Suprapubic skin (tissue), 4 donors: ENCODE data around the gene IFT81. TPM values are rescaled to one million over a fixed set of nuclear protein-coding genes. Genes with fewer than 3 reads are reported as not detected.

Source experiments
- DNase-seq, 2 donors: peaks; one replicate each; pipeline ENCODE4 v3.0.0-alpha.2; 2019; ENCODE audit warnings: low spot score in 2 of 2
- H3K27ac ChIP-seq: fragments of 200-600 bp; sonication (generic); one replicate; pipeline ENCODE4 v1.5.1; 2019
- H3K27me3 ChIP-seq: fragments of 200-600 bp; sonication (generic); one replicate; pipeline ENCODE4 v1.5.1; 2019
- H3K36me3 ChIP-seq: fragments of 200-600 bp; sonication (generic); one replicate; pipeline ENCODE4 v1.5.1; 2019
- H3K4me1 ChIP-seq: fragments of 200-600 bp; sonication (generic); one replicate; pipeline ENCODE4 v1.5.1; 2019
- H3K4me3 ChIP-seq: fragments of 200-600 bp; sonication (generic); one replicate; pipeline ENCODE4 v1.5.1; 2019; ENCODE audit warnings: mild to moderate bottlenecking
- H3K9me3 ChIP-seq: fragments of 200-600 bp; sonication (generic); one replicate; pipeline ENCODE4 v1.5.1; 2019
- EP300 ChIP-seq: sonication (generic); formaldehyde crosslinking; IDR thresholded peaks from one replicate; pipeline ENCODE4 v1.6.1; 2017; ENCODE audit warnings: antibody characterized with exemption
- POLR2A ChIP-seq, 2 donors: fragments of 450-650 bp; IDR thresholded peaks; one replicate each; pipeline ENCODE4 v1.6.1; 2017; ENCODE audit warnings: antibody characterized with exemption in 2 of 2, mild to moderate bottlenecking in 2 of 2, moderate library complexity in 2 of 2
- POLR2AphosphoS5 ChIP-seq, 3 donors: sonication (generic); formaldehyde crosslinking; IDR thresholded peaks; one replicate each; pipeline ENCODE4 v1.6.1; 2017; ENCODE audit warnings: antibody characterized with exemption in 3 of 3
- WGBS: methylation state at CpG from one replicate; pipeline ENCODE4 v1.1.5; 2018; 5-methylcytosine and 5-hydroxymethylcytosine counted together
- total RNA-seq, 4 donors: library from RNA; depleted of rRNA; stranded (reverse); fragments of >200 nt; gene quantifications; one replicate each; pipeline ENCODE4 v1.1.0, GENCODE V29; 2016
- TF ChIP-seq, protein P1 (sequence below), 2 donors: fragments of 200-600 bp in 1 of 2; fragments of 450-650 bp in 1 of 2; sonication (generic) in 1 of 2; IDR thresholded peaks; one replicate each; pipeline ENCODE4 v1.5.1; 2016 to 2019; ENCODE audit warnings: antibody characterized with exemption in 2 of 2, mild to moderate bottlenecking in 1 of 2, moderate library complexity in 1 of 2

The IFT81 gene
- total RNA-seq, 4 donors from 2014 or later = 4.8 to 15.5 (median 5.3) TPM

DNA sequence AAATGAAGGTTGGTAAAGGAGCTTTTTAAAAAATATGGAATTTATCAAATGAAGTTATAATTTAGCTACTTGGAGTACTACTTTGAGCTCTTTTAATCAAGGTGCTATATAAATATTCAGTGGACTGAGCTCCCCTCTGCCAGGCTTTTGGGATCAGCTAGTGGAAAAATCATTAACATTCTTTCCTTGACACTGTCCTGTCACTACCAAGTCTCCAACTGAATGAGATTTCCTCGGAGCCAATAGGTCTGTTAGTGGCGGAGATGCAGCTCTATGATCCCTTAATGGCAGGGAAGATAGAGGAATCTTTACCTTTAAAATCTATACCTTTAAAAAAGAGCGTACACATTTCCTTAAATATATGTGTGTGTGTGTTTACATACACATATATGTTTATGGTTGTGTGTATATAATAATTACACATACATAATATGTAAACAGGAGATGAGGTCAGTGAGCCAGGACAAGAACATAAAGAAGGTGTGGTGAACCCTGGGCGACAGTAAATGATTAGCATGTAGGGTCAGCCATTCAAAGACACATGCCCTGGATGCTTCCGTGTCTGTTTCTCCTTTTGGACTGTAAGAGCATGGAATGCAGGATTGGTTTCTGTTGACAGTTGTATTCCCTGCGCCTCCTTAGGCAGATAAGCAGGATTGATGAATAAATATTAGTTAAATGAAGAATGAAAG lies 109.2 kb downstream of the IFT81 start:
- no peak overlapping the region for H3K4me3 ChIP-seq
- no peaks in the 10 kb centered on the region for H3K36me3 ChIP-seq
- peaks cover 12% of the 10 kb centered on the region for H3K4me1 ChIP-seq
- H3K27me3 ChIP-seq = no peaks in the 10 kb centered on the region
- WGBS = 82% methylated on average over 6 of the region's 6 CpGs
- DNase-seq = no peak
- H3K27ac ChIP-seq = no peak overlapping the region
- H3K9me3 ChIP-seq = no peaks in the 10 kb centered on the region
- TF ChIP-seq POLR2A (IDR thresholded peaks at IDR 0.05) (no peak), POLR2AphosphoS5 (IDR thresholded peaks at IDR 0.05) (no peak), EP300 (no peak)
- TF ChIP-seq, protein P1, sequence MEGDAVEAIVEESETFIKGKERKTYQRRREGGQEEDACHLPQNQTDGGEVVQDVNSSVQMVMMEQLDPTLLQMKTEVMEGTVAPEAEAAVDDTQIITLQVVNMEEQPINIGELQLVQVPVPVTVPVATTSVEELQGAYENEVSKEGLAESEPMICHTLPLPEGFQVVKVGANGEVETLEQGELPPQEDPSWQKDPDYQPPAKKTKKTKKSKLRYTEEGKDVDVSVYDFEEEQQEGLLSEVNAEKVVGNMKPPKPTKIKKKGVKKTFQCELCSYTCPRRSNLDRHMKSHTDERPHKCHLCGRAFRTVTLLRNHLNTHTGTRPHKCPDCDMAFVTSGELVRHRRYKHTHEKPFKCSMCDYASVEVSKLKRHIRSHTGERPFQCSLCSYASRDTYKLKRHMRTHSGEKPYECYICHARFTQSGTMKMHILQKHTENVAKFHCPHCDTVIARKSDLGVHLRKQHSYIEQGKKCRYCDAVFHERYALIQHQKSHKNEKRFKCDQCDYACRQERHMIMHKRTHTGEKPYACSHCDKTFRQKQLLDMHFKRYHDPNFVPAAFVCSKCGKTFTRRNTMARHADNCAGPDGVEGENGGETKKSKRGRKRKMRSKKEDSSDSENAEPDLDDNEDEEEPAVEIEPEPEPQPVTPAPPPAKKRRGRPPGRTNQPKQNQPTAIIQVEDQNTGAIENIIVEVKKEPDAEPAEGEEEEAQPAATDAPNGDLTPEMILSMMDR (IDR thresholded peaks at IDR 0.05) = no peak

DNA sequence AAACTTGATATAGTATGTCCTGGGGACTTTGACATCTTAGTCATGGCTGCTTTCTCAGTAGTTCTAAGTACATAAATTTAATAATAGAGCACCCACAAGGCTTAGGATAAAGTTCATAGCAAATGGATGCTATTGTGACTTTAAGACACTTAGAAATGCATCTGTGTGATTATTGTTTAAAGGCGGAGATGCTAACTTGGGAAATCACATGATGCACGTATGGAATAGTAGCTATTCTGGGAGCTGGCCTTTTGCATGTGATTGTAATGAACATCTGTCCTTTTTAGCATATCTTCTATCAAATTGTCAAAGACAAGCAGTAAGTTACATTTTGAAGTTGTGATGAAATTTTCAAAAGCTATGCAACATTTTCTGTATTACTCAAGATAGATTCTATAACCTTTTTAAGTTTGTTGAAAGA lies 110.2 kb downstream of the IFT81 start:
- Histone ChIP-seq H3K27me3 (no peaks in the 10 kb centered on the region), H3K27ac (no peak overlapping the region), H3K4me1 (peaks cover 12% of the 10 kb centered on the region), H3K9me3 (no peaks in the 10 kb centered on the region), H3K36me3 (no peaks in the 10 kb centered on the region), H3K4me3 (no peak overlapping the region)
- DNase-seq = no peak
- no peak for TF ChIP-seq POLR2A (IDR thresholded peaks at IDR 0.05)
- TF ChIP-seq POLR2AphosphoS5 (IDR thresholded peaks at IDR 0.05) = no peak
- TF ChIP-seq EP300 = no peak
- TF ChIP-seq, protein P1 (IDR thresholded peaks at IDR 0.05) = no peak
- 29% methylated on average over 2 of the region's 2 CpGs for WGBS

DNA sequence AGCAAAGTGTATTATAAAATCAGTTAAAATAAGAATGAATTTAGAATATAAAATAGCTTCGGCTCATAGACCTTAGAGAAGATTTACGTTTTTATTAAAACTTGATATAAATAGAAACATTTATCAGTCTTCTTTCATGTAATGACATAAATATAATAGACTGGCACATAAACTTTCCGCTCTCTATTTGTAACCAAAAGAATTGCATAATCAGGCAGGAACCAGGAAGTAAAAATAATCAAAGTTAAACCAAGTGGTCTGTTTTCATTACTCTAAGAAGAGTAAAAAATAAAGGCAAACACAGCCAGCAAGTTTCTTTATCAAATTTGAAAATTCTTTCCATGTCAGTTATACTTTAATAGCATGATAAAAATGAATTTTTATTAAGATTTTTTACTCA lies 110.6 kb downstream of the IFT81 start:
- Histone ChIP-seq H3K4me3 (no peak overlapping the region), H3K9me3 (no peaks in the 10 kb centered on the region), H3K4me1 (peaks cover 12% of the 10 kb centered on the region), H3K27ac (no peak overlapping the region), H3K36me3 (no peaks in the 10 kb centered on the region), H3K27me3 (no peaks in the 10 kb centered on the region)
- 18% methylated on average over 3 of the region's 3 CpGs for WGBS
- DNase-seq = no peak
- TF ChIP-seq, protein P1 (IDR thresholded peaks at IDR 0.05) = no peak
- TF ChIP-seq POLR2AphosphoS5 (IDR thresholded peaks at IDR 0.05) = no peak
- no peak for TF ChIP-seq POLR2A (IDR thresholded peaks at IDR 0.05)
- TF ChIP-seq EP300 = no peak

DNA sequence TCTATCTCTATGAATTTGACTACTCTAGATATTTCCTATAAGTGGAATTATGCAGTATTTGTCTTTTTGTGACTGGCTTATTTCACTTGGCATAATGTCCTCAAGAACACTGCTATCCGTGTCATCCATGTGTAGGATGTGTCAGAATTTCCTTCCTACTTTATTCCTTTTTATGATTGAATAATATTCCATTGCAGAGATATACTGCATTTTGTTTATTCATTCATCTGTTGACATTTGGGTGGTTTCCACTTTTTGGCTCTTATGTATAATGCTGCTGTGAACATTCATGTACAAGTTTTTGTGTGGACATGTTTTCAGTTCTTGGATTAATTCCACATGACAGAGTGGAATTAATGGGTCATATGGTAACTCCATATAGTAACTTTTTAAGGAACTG lies 111.2 kb downstream of the IFT81 start:
- Histone ChIP-seq H3K36me3 (no peaks in the 10 kb centered on the region), H3K27ac (no peak overlapping the region), H3K4me1 (peaks cover 12% of the 10 kb centered on the region), H3K4me3 (no peak overlapping the region), H3K27me3 (no peaks in the 10 kb centered on the region), H3K9me3 (no peaks in the 10 kb centered on the region)
- TF ChIP-seq EP300 (no peak), POLR2AphosphoS5 (IDR thresholded peaks at IDR 0.05) (no peak), POLR2A (IDR thresholded peaks at IDR 0.05) (no peak)
- TF ChIP-seq, protein P1 (IDR thresholded peaks at IDR 0.05) = no peak
- 63% methylated on average over 1 of the region's 1 CpG for WGBS
- no peak for DNase-seq

DNA sequence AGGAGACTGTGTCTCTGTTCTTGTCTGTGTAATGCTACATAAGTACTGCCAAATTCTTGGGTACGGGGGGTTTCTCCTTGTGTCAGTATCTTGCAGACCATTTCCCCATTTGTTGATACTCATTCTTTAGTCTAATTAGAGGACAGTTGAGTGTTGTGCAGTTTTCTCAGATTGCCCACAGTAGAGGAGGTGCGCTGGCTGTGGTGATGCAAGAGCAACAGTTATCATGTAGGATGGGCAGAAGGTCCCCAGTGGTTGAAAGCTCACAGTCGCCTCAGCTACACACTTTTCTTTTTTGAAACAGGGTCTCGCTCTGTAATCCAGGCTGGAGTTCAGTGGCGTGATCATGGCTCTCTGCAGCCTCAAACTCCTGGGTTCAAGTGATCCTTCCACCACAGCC lies 119.1 kb downstream of the IFT81 start:
- 95% methylated on average over 5 of the region's 5 CpGs for WGBS
- H3K36me3 ChIP-seq = no peaks in the 10 kb centered on the region
- no peak for DNase-seq
- H3K4me1 ChIP-seq = peaks cover 23% of the 10 kb centered on the region
- H3K27ac ChIP-seq = no peak overlapping the region
- no peaks in the 10 kb centered on the region for H3K27me3 ChIP-seq
- H3K9me3 ChIP-seq = no peaks in the 10 kb centered on the region
- no peak overlapping the region for H3K4me3 ChIP-seq
- no peak for TF ChIP-seq POLR2AphosphoS5 (IDR thresholded peaks at IDR 0.05)
- no peak for TF ChIP-seq POLR2A (IDR thresholded peaks at IDR 0.05)
- TF ChIP-seq, protein P1 (IDR thresholded peaks at IDR 0.05) = no peak
- no peak for TF ChIP-seq EP300
